GM12872 (cell line): ENCODE data around the gene NOXA1.

Experiments used
- TF ChIP-seq, protein P1 (sequence below): IDR thresholded peaks from 3 replicates; pipeline ENCODE4 v1.5.1; 2011; ENCODE audit warnings: low read depth, mild to moderate bottlenecking, low read length, moderate library complexity; ENCODE audit not compliant: insufficient read depth

Gene NOXA1

DNA sequence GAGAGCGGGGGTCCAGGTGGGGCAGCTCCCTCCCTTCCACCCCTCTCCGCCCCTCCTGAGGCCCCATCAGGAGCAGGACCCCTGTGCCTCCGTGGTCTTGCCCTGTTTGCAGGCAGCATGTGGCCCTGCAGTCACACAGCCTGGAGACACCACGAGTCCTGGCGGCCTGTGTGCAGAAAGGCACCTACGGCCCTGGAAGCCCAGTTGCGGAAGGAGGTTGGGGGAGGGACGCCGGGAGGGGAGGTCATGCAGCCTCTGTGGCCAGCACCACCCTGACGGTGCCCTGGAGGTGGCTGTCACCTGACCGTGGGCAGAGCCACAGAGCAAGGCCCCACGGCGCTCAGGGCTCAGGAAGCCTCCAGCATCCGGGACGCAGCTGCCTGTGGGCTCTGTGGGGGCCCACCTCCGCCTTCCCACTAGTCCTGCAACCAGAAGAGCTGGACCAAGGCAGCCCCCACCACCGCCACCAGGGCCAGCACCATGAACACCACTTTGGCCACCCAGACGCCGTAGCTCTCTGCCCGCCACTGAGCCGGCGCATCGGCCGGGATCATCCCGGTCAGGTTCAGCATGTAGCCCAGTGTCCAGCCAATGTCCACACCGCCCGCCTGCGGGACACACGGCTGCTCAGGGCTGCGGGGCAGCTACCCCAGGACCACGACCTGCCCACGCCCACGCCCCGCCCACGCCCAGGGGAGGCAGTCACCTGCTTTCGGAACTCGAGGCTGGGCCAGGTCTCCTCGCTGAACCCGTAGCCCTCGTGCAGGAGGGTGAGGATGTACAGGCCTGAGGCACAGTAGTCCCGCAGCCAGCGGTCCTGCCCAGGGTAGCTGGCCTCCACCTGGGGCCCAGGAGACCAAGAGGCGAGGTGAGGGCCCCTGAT is 11.5 kb downstream of the NOXA1 start:
- TF ChIP-seq, protein P1, sequence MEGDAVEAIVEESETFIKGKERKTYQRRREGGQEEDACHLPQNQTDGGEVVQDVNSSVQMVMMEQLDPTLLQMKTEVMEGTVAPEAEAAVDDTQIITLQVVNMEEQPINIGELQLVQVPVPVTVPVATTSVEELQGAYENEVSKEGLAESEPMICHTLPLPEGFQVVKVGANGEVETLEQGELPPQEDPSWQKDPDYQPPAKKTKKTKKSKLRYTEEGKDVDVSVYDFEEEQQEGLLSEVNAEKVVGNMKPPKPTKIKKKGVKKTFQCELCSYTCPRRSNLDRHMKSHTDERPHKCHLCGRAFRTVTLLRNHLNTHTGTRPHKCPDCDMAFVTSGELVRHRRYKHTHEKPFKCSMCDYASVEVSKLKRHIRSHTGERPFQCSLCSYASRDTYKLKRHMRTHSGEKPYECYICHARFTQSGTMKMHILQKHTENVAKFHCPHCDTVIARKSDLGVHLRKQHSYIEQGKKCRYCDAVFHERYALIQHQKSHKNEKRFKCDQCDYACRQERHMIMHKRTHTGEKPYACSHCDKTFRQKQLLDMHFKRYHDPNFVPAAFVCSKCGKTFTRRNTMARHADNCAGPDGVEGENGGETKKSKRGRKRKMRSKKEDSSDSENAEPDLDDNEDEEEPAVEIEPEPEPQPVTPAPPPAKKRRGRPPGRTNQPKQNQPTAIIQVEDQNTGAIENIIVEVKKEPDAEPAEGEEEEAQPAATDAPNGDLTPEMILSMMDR: no peak

DNA sequence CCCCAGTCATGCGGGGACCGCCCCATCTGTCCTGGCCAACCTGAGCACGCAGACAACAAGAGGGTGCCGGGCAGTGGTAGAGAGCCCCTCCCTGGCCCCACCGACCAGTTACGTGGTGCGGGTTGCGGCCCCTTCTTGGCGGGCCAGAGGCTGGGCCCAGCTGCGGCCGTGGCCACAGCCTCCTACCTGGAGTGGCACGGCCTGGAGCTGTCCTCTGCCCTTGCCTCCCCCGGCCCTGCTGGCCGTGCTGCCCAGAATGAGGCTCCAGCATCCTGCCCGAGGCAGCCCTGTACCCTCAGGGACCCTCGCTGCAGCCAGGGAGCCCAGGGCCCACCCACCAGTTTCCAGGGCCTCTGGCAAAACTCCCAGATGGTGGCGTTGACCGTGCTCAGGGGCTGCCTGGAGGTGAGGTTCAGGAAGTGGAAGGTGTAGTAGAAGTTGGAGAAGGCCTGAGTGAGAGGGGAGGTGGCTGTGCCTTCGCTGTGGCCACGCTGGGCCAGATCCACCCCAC is 12.2 kb downstream of the NOXA1 start:
- TF ChIP-seq, protein P1: no peak

DNA sequence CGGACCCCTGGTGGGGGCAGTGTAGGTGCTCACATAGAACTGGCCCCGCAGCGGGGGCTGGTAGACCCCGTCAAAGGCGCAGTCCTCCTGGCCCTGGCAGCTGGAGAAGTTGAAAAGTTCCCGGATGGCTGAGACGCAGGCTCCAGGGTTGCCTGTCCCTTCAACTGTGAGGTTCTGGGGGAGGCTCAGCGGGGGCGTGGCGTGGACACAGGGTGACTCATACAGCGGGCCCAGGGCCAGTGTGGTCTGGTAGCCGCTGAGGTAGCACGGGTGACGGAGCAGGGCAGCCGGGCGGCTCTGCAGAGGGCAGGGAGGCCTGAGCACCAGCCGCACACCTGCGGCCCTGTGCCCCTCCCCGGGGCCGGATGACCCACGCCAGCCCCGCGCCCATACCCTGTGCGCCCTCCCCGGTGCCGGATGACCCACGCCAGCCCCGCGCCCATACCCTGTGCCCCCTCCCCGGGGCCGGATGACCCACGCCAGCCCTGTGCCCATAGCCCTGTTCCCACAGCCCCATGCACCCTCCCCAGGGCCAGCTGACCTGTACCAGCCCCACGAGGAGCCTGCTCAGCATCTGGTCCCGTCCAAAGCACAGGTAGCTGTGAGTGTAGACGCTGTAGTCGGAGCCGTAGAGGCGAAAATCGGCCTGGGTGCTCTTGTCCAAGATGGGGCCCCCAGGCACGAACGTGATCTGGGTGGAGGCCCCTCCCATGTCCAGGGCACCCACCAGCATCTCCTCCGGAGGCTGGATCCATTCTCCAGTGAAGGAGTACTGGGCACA is 13.0 kb downstream of the NOXA1 start:
- TF ChIP-seq, protein P1: no peak

DNA sequence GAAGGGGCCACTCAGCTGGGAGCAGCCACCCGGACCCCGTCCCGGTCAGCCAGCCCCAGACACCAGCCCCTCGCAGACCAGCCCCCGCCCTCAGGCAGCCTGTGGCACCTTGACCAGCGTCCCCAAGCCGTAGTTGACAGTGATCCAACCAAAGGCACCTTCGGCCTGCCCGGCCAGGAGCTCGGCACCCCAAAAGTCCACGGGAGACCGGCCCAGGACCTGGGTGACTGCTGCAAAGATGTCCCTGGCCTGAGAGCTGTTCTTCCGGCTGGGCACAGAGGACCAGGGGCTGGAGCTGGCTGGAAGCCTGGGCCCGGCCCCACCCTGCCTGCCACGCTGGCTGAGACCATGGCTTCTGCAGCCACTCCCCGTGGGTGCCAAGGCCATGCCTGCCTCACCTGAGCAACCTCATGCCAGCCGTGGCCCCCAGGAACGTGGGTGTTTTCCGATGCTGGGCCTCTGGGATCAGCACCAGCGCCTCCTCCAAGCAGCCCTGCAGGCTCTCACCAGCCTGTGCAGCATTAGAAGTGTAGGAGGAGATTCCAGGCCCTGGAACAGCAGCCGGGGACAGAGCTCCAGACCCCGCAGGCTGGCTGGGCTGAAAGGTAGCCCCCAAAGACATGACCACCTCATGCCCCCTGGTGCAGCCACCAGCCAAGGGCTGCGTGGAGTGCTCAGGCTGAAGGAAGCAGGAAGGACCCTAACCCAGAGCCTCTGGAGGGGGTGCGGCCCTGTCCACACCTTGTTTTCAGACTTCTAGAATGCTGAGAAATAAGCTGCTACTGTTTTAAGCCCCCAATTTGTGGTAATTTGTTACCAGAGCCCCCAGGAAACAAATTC is 13.8 kb downstream of the NOXA1 start:
- TF ChIP-seq, protein P1: no peak

DNA sequence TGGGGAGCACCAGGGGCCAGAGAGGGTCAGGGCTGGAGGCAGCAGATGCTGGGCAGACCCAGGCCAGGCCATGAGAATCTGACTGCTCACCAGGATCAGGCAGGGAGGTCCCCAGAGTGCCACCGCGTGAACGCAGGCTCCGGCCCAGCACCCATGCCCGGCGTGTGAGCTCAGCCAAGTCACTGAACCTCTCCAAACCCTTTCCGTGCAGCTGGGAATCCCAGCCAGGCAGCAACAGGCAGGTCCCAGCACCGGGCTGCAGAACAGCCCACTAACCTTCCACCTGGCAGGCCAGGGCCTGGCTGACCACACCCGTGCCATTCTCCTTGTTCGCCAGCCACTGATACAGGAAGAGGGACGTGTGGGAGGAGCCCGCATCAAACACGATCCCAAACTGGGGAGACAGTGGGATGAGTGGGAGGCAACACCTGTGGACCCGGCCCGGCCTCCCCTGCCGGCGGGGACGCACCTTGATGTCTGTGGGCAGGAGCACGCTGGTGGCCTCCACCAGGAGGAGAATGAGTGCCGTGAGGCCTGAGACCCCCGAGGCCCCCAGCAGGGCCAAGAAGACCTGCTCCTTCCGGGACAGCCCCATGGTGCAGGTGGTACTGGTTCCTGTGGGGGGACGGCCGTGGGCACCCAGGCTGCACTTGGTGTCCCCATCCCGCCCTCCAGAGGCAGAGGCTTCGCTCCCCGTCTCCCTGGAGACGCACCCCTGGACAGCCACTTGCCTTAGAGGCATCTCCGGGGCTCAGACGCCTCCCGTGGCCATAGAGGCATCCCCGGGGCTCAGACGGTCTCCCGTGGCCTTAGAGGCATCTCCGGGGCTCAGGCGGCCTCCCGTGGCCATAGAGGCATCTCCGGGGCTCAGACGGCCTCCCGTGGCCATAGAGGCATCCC is 14.7 kb downstream of the NOXA1 start:
- TF ChIP-seq, protein P1: no peak

DNA sequence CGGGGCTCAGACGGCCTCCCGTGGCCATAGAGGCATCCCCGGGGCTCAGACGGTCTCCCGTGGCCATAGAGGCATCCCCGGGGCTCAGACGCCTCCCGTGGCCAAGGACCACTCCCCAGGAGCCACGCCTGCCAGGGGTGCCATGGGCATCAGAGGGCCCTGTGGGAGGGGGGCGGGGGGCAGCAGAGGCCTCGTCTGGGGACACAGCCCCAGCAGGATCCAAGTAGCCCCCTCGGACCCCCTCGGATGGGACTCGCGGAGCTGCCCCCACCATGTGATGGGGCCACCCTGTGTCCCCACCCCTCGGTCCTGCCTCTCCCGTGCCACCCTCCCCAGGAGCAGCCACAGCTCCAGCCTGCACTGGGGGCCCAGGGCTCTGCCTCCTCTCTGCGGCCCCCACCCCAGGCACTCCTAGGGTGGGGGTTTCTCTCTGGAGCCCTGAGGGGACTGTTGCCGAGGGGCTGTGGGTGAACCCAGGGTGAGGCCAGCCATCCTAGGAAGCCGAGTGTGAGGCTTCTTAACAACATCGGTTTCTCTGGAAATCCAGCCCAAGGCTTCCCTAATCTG is 15.5 kb downstream of the NOXA1 start:
- TF ChIP-seq, protein P1: no peak
